SK-N-SH (cell line): ENCODE results near the gene ANKRD44. TPM values are rescaled to one million over a fixed set of nuclear protein-coding genes. Genes with fewer than 3 reads are reported as not detected.

Experiments
- CTCF ChIA-PET: fragments of 300-600, 350-600 bp; formaldehyde crosslinking; extraction: SDS; loops from one replicate; lab custom pipeline; 2021; lab: Yijun Ruan, JAX
- POLR2A ChIA-PET: fragments of 350-600 bp; sonication (Branson Sonifier 250); formaldehyde crosslinking; extraction: SDS; loops from one replicate; lab custom pipeline; 2020; ENCODE audit warnings: antibody characterized with exemption, inconsistent platforms; lab: Yijun Ruan, JAX
- DNase-seq: peaks from one replicate; pipeline ENCODE4 v3.0.0; 2012
- H2AFZ ChIP-seq: fragments of 200-600 bp; sonication (generic); 2 replicates; pipeline ENCODE4 v1.8.1; 2016; ENCODE audit warnings: antibody characterized with exemption, mild to moderate bottlenecking, low read depth
- H3F3A ChIP-seq: fragments of 200-600 bp; sonication (generic); replicated peaks from 2 replicates; pipeline ENCODE3; 2016; ENCODE audit warnings: antibody characterized with exemption, mild to moderate bottlenecking; ENCODE audit not compliant: insufficient read depth
- H3K27ac ChIP-seq, 2 experiments: fragments of 200-500 bp in 1 of 2; fragments of 200-600 bp in 1 of 2; sonication (Bioruptor generic) in 1 of 2; sonication (generic), shearing (Covaris generic) in 1 of 2; 2 replicates each; pipeline versions ENCODE4 v1.5.1 to v1.6.1; 2014 to 2016; ENCODE audit warnings: low read depth in 2 of 2, inconsistent platforms in 1 of 2, low read length in 1 of 2, mild to moderate bottlenecking in 1 of 2, mixed read lengths in 1 of 2
- H3K27me3 ChIP-seq: fragments of 200-600 bp; sonication (generic), shearing (Covaris generic); 2 replicates; pipeline ENCODE4 v1.6.1; 2016; ENCODE audit warnings: mixed run types; ENCODE audit not compliant: insufficient read depth
- H3K36me3 ChIP-seq, 2 experiments: fragments of 200-500 bp in 1 of 2; fragments of 200-600 bp in 1 of 2; sonication (Bioruptor generic) in 1 of 2; sonication (generic) in 1 of 2; replicated peaks in 1 of 2; 2 replicates each; pipeline versions ENCODE3 to v1.5.1; 2014 to 2016; ENCODE audit warnings: low read length in 1 of 2, mild to moderate bottlenecking in 1 of 2; ENCODE audit not compliant: insufficient read depth in 2 of 2, control insufficient read depth in 1 of 2
- H3K4me1 ChIP-seq, 2 experiments: fragments of 200-500 bp in 1 of 2; fragments of 200-600 bp in 1 of 2; sonication (Bioruptor generic) in 1 of 2; sonication (generic), shearing (Covaris generic) in 1 of 2; 2 replicates each; pipeline versions ENCODE4 v1.5.1 to v1.6.1; 2014 to 2016; ENCODE audit warnings: low read depth in 1 of 2, low read length in 1 of 2, mixed run types in 1 of 2; ENCODE audit not compliant: insufficient read depth in 2 of 2, control insufficient read depth in 1 of 2
- H3K4me2 ChIP-seq: fragments of 200-600 bp; sonication (generic), shearing (Covaris generic); 2 replicates; pipeline ENCODE4 v1.6.1; 2017; ENCODE audit warnings: mixed run types
- H3K4me3 ChIP-seq, 2 experiments: fragments of 200-500 bp in 1 of 2; fragments of 200-600 bp in 1 of 2; sonication (Bioruptor generic) in 1 of 2; sonication (generic), shearing (Covaris generic) in 1 of 2; 2 replicates each; pipeline versions ENCODE4 v1.5.1 to v1.8.1; 2014 to 2016; ENCODE audit warnings: low read depth in 2 of 2, inconsistent platforms in 1 of 2, low read length in 1 of 2, mild to moderate bottlenecking in 1 of 2, mixed read lengths in 1 of 2, moderate library complexity in 1 of 2
- H3K79me2 ChIP-seq: fragments of 200-600 bp; sonication (generic); 2 replicates; pipeline ENCODE4 v1.8.1; 2017; ENCODE audit warnings: mild to moderate bottlenecking; ENCODE audit not compliant: insufficient read depth
- H3K9ac ChIP-seq: fragments of 200-600 bp; sonication (generic); 2 replicates; pipeline ENCODE4 v1.6.1; 2017; ENCODE audit warnings: mixed run types
- H3K9me2 ChIP-seq: fragments of 200-600 bp; sonication (generic); 2 replicates; pipeline ENCODE4 v1.6.1; 2017; ENCODE audit warnings: mixed run types
- H3K9me3 ChIP-seq: fragments of 200-600 bp; sonication (generic); 2 replicates; pipeline ENCODE4 v1.6.1; 2017; ENCODE audit warnings: mixed run types, mild to moderate bottlenecking, moderate library complexity
- H4K20me1 ChIP-seq: fragments of 200-600 bp; sonication (generic); 2 replicates; pipeline ENCODE4 v1.6.1; 2017; ENCODE audit warnings: mild to moderate bottlenecking, mixed run types; ENCODE audit not compliant: insufficient read depth
- EZH2phosphoT487 ChIP-seq: fragments of 200-600 bp; sonication (generic); IDR thresholded peaks from 2 replicates; pipeline ENCODE4 v1.6.1; 2017; ENCODE audit warnings: low read depth, mixed run types, mild to moderate bottlenecking, antibody characterized with exemption, moderate library complexity, borderline replicate concordance
- FOXM1 ChIP-seq: IDR thresholded peaks from 2 replicates; pipeline ENCODE4 v1.4.0; 2012; ENCODE audit warnings: low read depth, mild to moderate bottlenecking
- GABPA ChIP-seq: IDR thresholded peaks from 2 replicates; pipeline ENCODE4 v1.4.0; 2012; ENCODE audit warnings: low read depth, mild to moderate bottlenecking
- GATA2 ChIP-seq: sonication (generic); formaldehyde crosslinking; IDR thresholded peaks from 2 replicates; pipeline ENCODE4 v1.5.0; 2020; ENCODE audit warnings: mild to moderate bottlenecking, missing genetic modification reagents
- JUND ChIP-seq: IDR thresholded peaks from 2 replicates; pipeline ENCODE4 v1.4.0; 2012
- NRF1 ChIP-seq: IDR thresholded peaks from 2 replicates; pipeline ENCODE4 v1.6.1; 2012; ENCODE audit warnings: low read depth, mild to moderate bottlenecking, low read length
- POLR2AphosphoS5 ChIP-seq: IDR thresholded peaks from 2 replicates; pipeline ENCODE4 v1.6.1; 2012; ENCODE audit warnings: low read depth, low read length
- RAD21 ChIP-seq: IDR thresholded peaks from 2 replicates; pipeline ENCODE4 v1.6.1; 2012; ENCODE audit warnings: mild to moderate bottlenecking, low read length
- RCOR1 ChIP-seq: fragments of 150-350 bp; IDR thresholded peaks from 2 replicates; pipeline ENCODE4 v1.6.1; 2017; ENCODE audit warnings: antibody characterized with exemption, low read length
- RFX5 ChIP-seq: IDR thresholded peaks from 2 replicates; pipeline ENCODE4 v1.6.1; 2012; ENCODE audit warnings: mild to moderate bottlenecking, improper control_type of control experiment, low read length
- RXRA ChIP-seq: IDR thresholded peaks from 2 replicates; pipeline ENCODE4 v1.4.0; 2012; ENCODE audit warnings: low read depth, mild to moderate bottlenecking, borderline replicate concordance
- SIN3A ChIP-seq: IDR thresholded peaks from 2 replicates; pipeline ENCODE4 v1.6.1; 2012; ENCODE audit warnings: low read depth, mild to moderate bottlenecking, low read length, moderate library complexity, borderline replicate concordance
- SMC3 ChIP-seq: IDR thresholded peaks from 2 replicates; pipeline ENCODE4 v1.6.1; 2012; ENCODE audit warnings: low read depth, low read length, improper control_type of control experiment
- TCF12 ChIP-seq: IDR thresholded peaks from 2 replicates; pipeline ENCODE4 v1.4.0; 2012
- TEAD4 ChIP-seq: IDR thresholded peaks from 2 replicates; pipeline ENCODE4 v1.4.0; 2012; ENCODE audit warnings: mild to moderate bottlenecking, borderline replicate concordance; ENCODE audit not compliant: insufficient read depth
- USF1 ChIP-seq: IDR thresholded peaks from 2 replicates; pipeline ENCODE4 v1.4.0; 2012; ENCODE audit warnings: low read depth, borderline replicate concordance
- YY1 ChIP-seq: IDR thresholded peaks from 2 replicates; pipeline ENCODE4 v1.4.0; 2012; ENCODE audit warnings: low read depth, mild to moderate bottlenecking
- WGBS: methylation state at CpG from one replicate; pipeline ENCODE4 v1.1.6; 2017; ENCODE audit warnings: low lambda C conversion rate; 5-methylcytosine and 5-hydroxymethylcytosine counted together
- polyA plus RNA-seq, 3 experiments: library from polyadenylated mRNA; depleted of rRNA; stranded (reverse); fragments of >200 nt; gene quantifications; 2 replicates each; pipeline ENCODE4 v1.2.3, GENCODE V29; 2012
- TF ChIP-seq, protein P1 (sequence below): IDR thresholded peaks from 2 replicates; pipeline ENCODE4 v1.4.0; 2012; ENCODE audit warnings: low read depth
- TF ChIP-seq, protein P2 (sequence below): fragments of 150-350 bp; IDR thresholded peaks from 2 replicates; pipeline ENCODE4 v1.6.1; 2016; ENCODE audit warnings: mild to moderate bottlenecking, low read depth, low read length
- TF ChIP-seq, protein P3 (sequence below): IDR thresholded peaks from 2 replicates; pipeline ENCODE4 v1.4.0; 2012; ENCODE audit warnings: low read depth, borderline replicate concordance

Gene ANKRD44
- polyA plus RNA-seq, 1 of the 3 experiments (the other 2 are of a cell fraction) = 12.5 TPM

DNA sequence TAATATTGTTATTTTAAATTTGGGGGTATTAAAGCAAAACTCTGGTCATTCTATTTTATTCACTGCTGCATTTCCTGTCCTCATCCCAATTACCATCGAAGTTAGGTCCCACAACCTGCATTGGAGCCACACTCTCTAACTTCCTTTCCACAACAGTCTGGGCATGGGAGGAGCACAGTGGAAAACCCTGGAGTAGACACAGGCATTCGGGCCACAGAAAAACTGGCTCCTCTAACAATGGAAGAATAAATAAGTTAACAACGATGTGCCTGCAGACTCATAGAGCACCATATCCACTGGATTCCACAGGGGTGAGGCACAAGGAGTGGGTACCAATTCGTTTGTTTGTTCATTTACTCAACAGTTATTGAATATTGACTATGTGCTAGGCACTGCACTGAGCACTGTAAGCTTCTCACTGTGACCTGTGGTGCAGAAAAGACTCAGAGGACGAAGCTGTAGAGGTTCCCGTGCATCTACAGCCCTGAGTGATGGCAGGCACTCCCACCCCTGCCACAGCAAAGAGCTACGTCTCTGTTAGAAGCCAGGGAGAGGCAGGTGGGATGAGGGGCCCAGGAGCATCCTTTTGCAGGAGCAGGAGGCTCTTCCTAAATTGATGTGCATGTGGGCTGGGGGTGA, 229.9 kb downstream of the ANKRD44 start:
- WGBS = 59% methylated on average over 7 of the region's 7 CpGs
- Histone ChIP-seq H3K4me1 (peaks cover 20 to 23% of the 10 kb centered on the region in 2 experiments; a peak in 3 of 4 replicates), H3K27ac (peak overlapping the region in 1 of 2 experiments; percentile 79; a peak in 2 of 4 replicates), H3K36me3 (peaks cover 0 to 10% of the 10 kb centered on the region in 2 experiments), H3F3A (peaks cover 6% of the 10 kb centered on the region), H3K27me3 (no peaks in the 10 kb centered on the region), H3K9me2 (no peaks in the 10 kb centered on the region), H3K9me3 (no peaks in the 10 kb centered on the region), H3K4me3 (no peak overlapping the region), H3K9ac (no peak overlapping the region), H4K20me1 (no peaks in the 10 kb centered on the region), H2AFZ (no peak overlapping the region), H3K4me2 (no peak overlapping the region), H3K79me2 (no peaks in the 10 kb centered on the region)
- POLR2A ChIA-PET = interaction anchor here (1.0 kb wide), 1 partner anchor 10 kb away, joined by 3 read pairs; no protein-coding TSS in a partner anchor
- CTCF ChIA-PET = interaction anchor here (0.7 to 1.2 kb wide), 3 partner anchors 32 to 346 kb away, joined by 3 to 4 read pairs (median 3); no protein-coding TSS in a partner anchor
- TF ChIP-seq TEAD4 = no peak
- TF ChIP-seq, protein P1, sequence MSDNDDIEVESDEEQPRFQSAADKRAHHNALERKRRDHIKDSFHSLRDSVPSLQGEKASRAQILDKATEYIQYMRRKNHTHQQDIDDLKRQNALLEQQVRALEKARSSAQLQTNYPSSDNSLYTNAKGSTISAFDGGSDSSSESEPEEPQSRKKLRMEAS = no peak
- no peak for TF ChIP-seq GABPA
- TF ChIP-seq SMC3 = no peak
- TF ChIP-seq FOXM1 = no peak
- TF ChIP-seq, protein P2, sequence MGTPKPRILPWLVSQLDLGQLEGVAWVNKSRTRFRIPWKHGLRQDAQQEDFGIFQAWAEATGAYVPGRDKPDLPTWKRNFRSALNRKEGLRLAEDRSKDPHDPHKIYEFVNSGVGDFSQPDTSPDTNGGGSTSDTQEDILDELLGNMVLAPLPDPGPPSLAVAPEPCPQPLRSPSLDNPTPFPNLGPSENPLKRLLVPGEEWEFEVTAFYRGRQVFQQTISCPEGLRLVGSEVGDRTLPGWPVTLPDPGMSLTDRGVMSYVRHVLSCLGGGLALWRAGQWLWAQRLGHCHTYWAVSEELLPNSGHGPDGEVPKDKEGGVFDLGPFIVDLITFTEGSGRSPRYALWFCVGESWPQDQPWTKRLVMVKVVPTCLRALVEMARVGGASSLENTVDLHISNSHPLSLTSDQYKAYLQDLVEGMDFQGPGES = no peak
- no peak for TF ChIP-seq TCF12
- TF ChIP-seq JUND = no peak
- no peak for TF ChIP-seq RXRA
- no peak for TF ChIP-seq RCOR1
- no peak for TF ChIP-seq USF1
- TF ChIP-seq YY1 = no peak
- no peak for TF ChIP-seq RFX5
- no peak for TF ChIP-seq GATA2
- TF ChIP-seq EZH2phosphoT487 = no peak
- TF ChIP-seq POLR2AphosphoS5 = no peak
- TF ChIP-seq, protein P3, sequence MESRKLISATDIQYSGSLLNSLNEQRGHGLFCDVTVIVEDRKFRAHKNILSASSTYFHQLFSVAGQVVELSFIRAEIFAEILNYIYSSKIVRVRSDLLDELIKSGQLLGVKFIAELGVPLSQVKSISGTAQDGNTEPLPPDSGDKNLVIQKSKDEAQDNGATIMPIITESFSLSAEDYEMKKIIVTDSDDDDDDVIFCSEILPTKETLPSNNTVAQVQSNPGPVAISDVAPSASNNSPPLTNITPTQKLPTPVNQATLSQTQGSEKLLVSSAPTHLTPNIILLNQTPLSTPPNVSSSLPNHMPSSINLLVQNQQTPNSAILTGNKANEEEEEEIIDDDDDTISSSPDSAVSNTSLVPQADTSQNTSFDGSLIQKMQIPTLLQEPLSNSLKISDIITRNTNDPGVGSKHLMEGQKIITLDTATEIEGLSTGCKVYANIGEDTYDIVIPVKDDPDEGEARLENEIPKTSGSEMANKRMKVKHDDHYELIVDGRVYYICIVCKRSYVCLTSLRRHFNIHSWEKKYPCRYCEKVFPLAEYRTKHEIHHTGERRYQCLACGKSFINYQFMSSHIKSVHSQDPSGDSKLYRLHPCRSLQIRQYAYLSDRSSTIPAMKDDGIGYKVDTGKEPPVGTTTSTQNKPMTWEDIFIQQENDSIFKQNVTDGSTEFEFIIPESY = no peak
- no peak for TF ChIP-seq NRF1
- no peak for TF ChIP-seq RAD21
- TF ChIP-seq SIN3A = no peak
- DNase-seq = no peak
